B cell (primary cell): ENCODE data around the gene FCRL6. TPM values are rescaled to one million over a fixed set of nuclear protein-coding genes. Genes with fewer than 3 reads are reported as not detected.

ENCODE experiments used
- ATAC-seq: fragments of 200-7000 bp; cut with Tn5 transposase; one replicate; pipeline ENCODE4 v1.10.0; 2021; ENCODE audit warnings: low read depth, mild to moderate bottlenecking, moderate number of reproducible peaks, moderate library complexity
- CTCF ChIA-PET: fragments of 350-600 bp; sonication (Branson Sonifier 250); formaldehyde crosslinking; loops from one replicate; lab custom pipeline; 2021; ENCODE audit warnings: antibody characterized with exemption, inconsistent platforms; lab: Charles Lee
- POLR2A ChIA-PET: fragments of 350-600 bp; sonication (Branson Sonifier 250); formaldehyde crosslinking; loops from one replicate; lab custom pipeline; 2021; ENCODE audit warnings: antibody characterized with exemption; lab: Charles Lee
- DNase-seq: peaks from one replicate; pipeline ENCODE4 v3.0.0; 2013
- H2AFZ ChIP-seq: 2 replicates; pipeline ENCODE4 v1.6.1; 2012; ENCODE audit warnings: mild to moderate bottlenecking, low read depth, low read length; ENCODE audit not compliant: insufficient read depth, poor library complexity, severe bottlenecking
- H3K27ac ChIP-seq, 2 donors: 1 replicate in 1 of 2; 2 replicates in 1 of 2; pipeline ENCODE4 v1.5.1; 2012 to 2013; ENCODE audit warnings: low read length in 2 of 2, mild to moderate bottlenecking in 2 of 2, moderate library complexity in 1 of 2
- H3K27me3 ChIP-seq, 4 experiments: fragments of 200-600 bp in 1 of 4; sonication (generic) in 1 of 4; replicated peaks in 1 of 4; 1 replicate in 2 of 4; 2 replicates in 2 of 4; pipeline versions ENCODE4 v1.6.1 to v1.7.0; 2013 to 2016; ENCODE audit warnings: low read length in 3 of 4, mild to moderate bottlenecking in 2 of 4, mixed read lengths in 1 of 4, moderate library complexity in 1 of 4; ENCODE audit not compliant: insufficient read depth in 4 of 4, control insufficient read depth in 3 of 4; ENCODE audit errors: control extremely low read depth in 1 of 4
- H3K36me3 ChIP-seq, 2 experiments: replicated peaks in 1 of 2; 1 replicate in 1 of 2; 2 replicates in 1 of 2; pipeline versions ENCODE4 v1.6.1 to v1.7.1; 2013; ENCODE audit warnings: low read length in 1 of 2; ENCODE audit not compliant: insufficient read depth in 2 of 2, control insufficient read depth in 1 of 2; ENCODE audit errors: control extremely low read depth in 1 of 2, extremely low read depth in 1 of 2
- H3K4me1 ChIP-seq, 2 donors: fragments of 200-600 bp in 1 of 2; sonication (generic) in 1 of 2; 1 replicate in 1 of 2; 2 replicates in 1 of 2; pipeline versions ENCODE4 v1.5.1 to v1.6.1; 2013 to 2017; ENCODE audit warnings: low read length in 2 of 2; ENCODE audit not compliant: control insufficient read depth in 2 of 2, insufficient read depth in 2 of 2
- H3K4me2 ChIP-seq: replicated peaks from 2 replicates; pipeline ENCODE3; 2012; ENCODE audit warnings: mild to moderate bottlenecking, low read depth, low read length; ENCODE audit not compliant: poor library complexity, severe bottlenecking
- H3K4me3 ChIP-seq, 5 experiments: fragments of 200-600 bp in 1 of 5; sonication (generic) in 1 of 5; 1 replicate in 3 of 5; 2 replicates in 2 of 5; pipeline versions ENCODE4 v1.5.1 to v1.7.0; 2011 to 2016; ENCODE audit warnings: low read length in 4 of 5, mild to moderate bottlenecking in 4 of 5, low read depth in 2 of 5, control low read depth in 1 of 5, moderate library complexity in 1 of 5; ENCODE audit not compliant: insufficient read depth in 1 of 5; ENCODE audit errors: control extremely low read depth in 1 of 5, extremely low read depth in 1 of 5
- H3K79me2 ChIP-seq: fragments of 200-600 bp; sonication (generic); one replicate; pipeline ENCODE4 v1.6.0; 2016; ENCODE audit warnings: low read length; ENCODE audit not compliant: control insufficient read depth, insufficient read depth
- H3K9ac ChIP-seq: fragments of 200-600 bp; sonication (generic); 2 replicates; pipeline ENCODE4 v1.6.1; 2017; ENCODE audit warnings: mild to moderate bottlenecking, low read length, moderate library complexity
- H3K9me3 ChIP-seq, 3 donors: one replicate each; pipeline versions ENCODE4 v1.6.1 to v1.7.1; 2013; ENCODE audit warnings: low read length in 2 of 3; ENCODE audit not compliant: control insufficient read depth in 2 of 3, insufficient read depth in 1 of 3; ENCODE audit errors: control extremely low read depth in 1 of 3
- H4K20me1 ChIP-seq: 2 replicates; pipeline ENCODE4 v1.6.0; 2012; ENCODE audit warnings: mild to moderate bottlenecking, low read length; ENCODE audit not compliant: insufficient read depth, control insufficient read depth, poor library complexity, severe bottlenecking
- H3K27ac Mint-ChIP-seq: one replicate; pipeline ENCODE4 v1.8.0; 2021; ENCODE audit warnings: mixed read lengths
- H3K27me3 Mint-ChIP-seq: one replicate; pipeline ENCODE4 v1.8.0; 2021; ENCODE audit warnings: mixed read lengths
- H3K4me1 Mint-ChIP-seq: one replicate; pipeline ENCODE4 v1.8.0; 2021; ENCODE audit warnings: mixed read lengths
- H3K4me3 Mint-ChIP-seq: one replicate; pipeline ENCODE4 v1.8.0; 2021; ENCODE audit warnings: mixed read lengths
- H3K9me3 Mint-ChIP-seq: one replicate; pipeline ENCODE4 v1.8.0; 2022; ENCODE audit warnings: mixed read lengths; ENCODE audit not compliant: insufficient read depth
- CTCF ChIP-seq: fragments of 200-600 bp; IDR thresholded peaks from one replicate; pipeline ENCODE4 v1.8.0; 2022; ENCODE audit warnings: antibody characterized with exemption, mild to moderate bottlenecking
- EZH2 ChIP-seq: IDR thresholded peaks from 2 replicates; pipeline ENCODE4 v1.6.1; 2012; ENCODE audit warnings: borderline replicate concordance, low read depth, mild to moderate bottlenecking, moderate library complexity, low read length; ENCODE audit not compliant: insufficient read depth, poor library complexity, severe bottlenecking
- WGBS: methylation state at CpG from one replicate; pipeline ENCODE4 v1.1.5; 2013; ENCODE audit warnings: missing lambda C conversion rate; ENCODE audit not compliant: insufficient coverage; 5-methylcytosine and 5-hydroxymethylcytosine counted together
- intact Hi-C: fragments of 100-400 bp; cut with micrococcal nuclease; formaldehyde crosslinking; loops from one replicate; pipeline ENCODE4 v1.10.0; 2022
- polyA plus RNA-seq: library from polyadenylated mRNA; depleted of rRNA; stranded (reverse); fragments of >200 nt; gene quantifications from 2 replicates; pipeline ENCODE4 v1.2.3, GENCODE V29; 2012
- total RNA-seq, 2 donors: library from RNA; stranded (reverse); fragments of 120-200 nt in 1 of 2; gene quantifications; 1 replicate in 1 of 2; 2 replicates in 1 of 2; pipeline versions ENCODE4 v1.2.3 to v1.2.4, GENCODE V29; 2013 to 2022

Gene FCRL6
- total and polyA plus RNA-seq, 2 donors (not counting 1 experiment from before 2014, with no cell fraction given) = 0.81 TPM; not detected in 1

DNA sequence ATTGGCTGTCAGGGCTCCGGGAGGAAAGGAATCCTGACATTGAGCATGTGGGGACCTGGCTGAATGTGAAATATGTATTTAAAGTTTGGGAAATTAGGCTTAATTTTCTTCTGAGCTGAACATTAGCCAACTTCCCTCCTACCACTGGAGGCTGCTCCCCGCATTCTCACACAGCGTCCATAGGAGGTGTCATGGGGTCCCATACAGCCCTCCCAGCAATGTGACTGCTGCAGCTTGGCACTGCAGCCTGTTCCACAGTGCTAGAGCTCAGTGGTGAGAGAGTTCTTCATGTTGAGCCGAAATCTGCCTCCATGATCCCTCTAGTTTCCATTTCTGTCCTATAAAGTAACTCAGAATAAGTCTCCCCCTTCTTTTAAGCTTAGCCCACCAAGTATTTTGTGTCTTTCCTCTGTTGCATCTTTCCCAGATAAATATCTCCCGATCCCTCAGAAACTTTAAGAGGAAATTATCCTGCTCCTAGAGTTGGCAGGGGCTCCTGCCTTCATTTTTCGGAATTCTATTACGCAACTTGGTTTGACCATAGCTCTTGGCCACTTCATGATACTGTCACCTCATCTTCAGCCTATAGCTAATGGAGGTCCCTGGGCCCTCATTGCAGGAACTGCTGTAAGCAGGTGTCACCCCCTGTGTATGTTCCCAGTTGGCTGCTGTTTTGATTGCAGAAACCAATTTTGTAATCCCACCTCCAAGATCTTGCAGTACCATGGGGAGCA, 2.0 kb downstream of the FCRL6 start:
- Histone ChIP-seq H3K27me3 (peaks cover 0 to 31% (median 15%) of the 10 kb centered on the region in 4 experiments), H3K27ac (no peak overlapping the region), H3K36me3 (no peaks in the 10 kb centered on the region), H3K9me3 (no peaks in the 10 kb centered on the region), H3K4me1 (peaks cover 0 to 7% of the 10 kb centered on the region in 2 donors), H3K79me2 (no peaks in the 10 kb centered on the region), H4K20me1 (no peaks in the 10 kb centered on the region), H2AFZ (no peak overlapping the region), H3K4me3 (no peak overlapping the region), H3K4me2 (no peak overlapping the region), H3K9ac (no peak overlapping the region)
- no peak for DNase-seq
- Mint-ChIP-seq H3K4me1 (peaks cover 9% of the 10 kb centered on the region), H3K27ac (no peak overlapping the region), H3K4me3 (no peak overlapping the region), H3K9me3 (no peaks in the 10 kb centered on the region), H3K27me3 (peaks cover 72% of the 10 kb centered on the region)
- TF ChIP-seq EZH2 (no peak), CTCF (no peak)
- ATAC-seq = no peak
- WGBS = 90% methylated on average over 5 of the region's 7 CpGs
- POLR2A ChIA-PET = no interaction called here
- intact Hi-C loops = no loop called here
- CTCF ChIA-PET = interaction anchor here (0.7 to 11.7 kb wide), 5 partner anchors 14 to 590 kb away, joined by 3 to 252 read pairs (median 8); no protein-coding TSS in a partner anchor

DNA sequence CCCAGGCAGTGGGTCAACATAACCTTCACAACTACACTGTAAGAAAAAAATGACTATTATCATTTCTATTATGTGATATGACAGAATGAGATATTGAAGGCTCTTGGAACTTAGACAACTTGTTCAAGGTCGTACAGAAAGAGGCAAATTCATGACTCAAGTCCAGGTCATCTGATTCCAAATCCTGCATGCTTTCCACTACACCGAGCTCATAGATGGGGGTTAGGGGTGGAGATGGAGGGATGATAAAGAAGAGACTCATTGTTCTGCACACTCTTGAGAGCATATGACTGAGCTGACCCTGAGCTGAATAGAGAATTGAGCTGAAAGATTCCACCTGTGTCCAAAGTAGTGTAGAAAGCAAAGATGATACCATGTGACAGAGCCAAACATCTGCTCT, 2.8 kb downstream of the FCRL6 start:
- POLR2A ChIA-PET = no interaction called here
- no peak overlapping the region for H3K27ac Mint-ChIP-seq
- DNase-seq (no peak), ATAC-seq (no peak)
- Histone ChIP-seq H3K4me1 (peaks cover 0 to 6% of the 10 kb centered on the region in 2 donors), H3K9me3 (no peaks in the 10 kb centered on the region), H3K4me2 (no peak overlapping the region), H3K36me3 (no peaks in the 10 kb centered on the region), H3K79me2 (no peaks in the 10 kb centered on the region), H4K20me1 (no peaks in the 10 kb centered on the region), H3K4me3 (no peak overlapping the region), H3K27me3 (peaks cover 0 to 31% (median 15%) of the 10 kb centered on the region in 4 experiments), H3K27ac (no peak overlapping the region), H2AFZ (no peak overlapping the region), H3K9ac (no peak overlapping the region)
- intact Hi-C loops = no loop called here
- CTCF ChIA-PET = interaction anchor here (0.7 to 11.7 kb wide), 6 partner anchors 15 to 590 kb away, joined by 3 to 252 read pairs (median 6); partner anchors contain the start of gene SLAMF8
- no CpG with 5 or more reads among the region's 2 CpGs for WGBS
- H3K4me3 Mint-ChIP-seq = no peak overlapping the region
- TF ChIP-seq EZH2 (no peak), CTCF (no peak)
- peaks cover 7% of the 10 kb centered on the region for H3K4me1 Mint-ChIP-seq
- peaks cover 75% of the 10 kb centered on the region for H3K27me3 Mint-ChIP-seq
- no peaks in the 10 kb centered on the region for H3K9me3 Mint-ChIP-seq
